Neuron (in vitro differentiated cells): ENCODE measurements around the gene MRTFA.
"Not testable (repeated sequence)": the region's sequence is repeated elsewhere in the genome, so short reads cannot be mapped to it uniquely, and the experiment has no call there.

Experiments
- H2AFZ ChIP-seq: one replicate; pipeline ENCODE4 v1.6.1; 2013; ENCODE audit warnings: low read depth, mild to moderate bottlenecking, inconsistent platforms, low read length, moderate library complexity
- H3K27me3 ChIP-seq: one replicate; pipeline ENCODE4 v1.6.1; 2013; ENCODE audit warnings: low read length; ENCODE audit not compliant: insufficient read depth
- H3K36me3 ChIP-seq: one replicate; pipeline ENCODE4 v1.6.1; 2013; ENCODE audit warnings: low read length; ENCODE audit not compliant: insufficient read depth
- H3K4me1 ChIP-seq: one replicate; pipeline ENCODE4 v1.6.1; 2013; ENCODE audit warnings: low read length; ENCODE audit not compliant: insufficient read depth
- H3K4me3 ChIP-seq: 2 replicates; pipeline ENCODE4 v1.5.1; 2013; ENCODE audit warnings: mild to moderate bottlenecking, low read length, moderate library complexity
- H3K9me3 ChIP-seq: one replicate; pipeline ENCODE4 v1.6.1; 2013; ENCODE audit warnings: low read length

The MRTFA gene

GRCh38 chr22:40541300-40541699 lies 95.2 kb downstream of the MRTFA start:
- peaks cover under 1% of the 10 kb centered on the region for H3K36me3 ChIP-seq
- H3K9me3 ChIP-seq: peaks cover 2% of the 10 kb centered on the region
- H3K27me3 ChIP-seq: no peaks in the 10 kb centered on the region
- H3K4me1 ChIP-seq: no peaks in the 10 kb centered on the region
- no peak overlapping the region for H3K4me3 ChIP-seq
- no peak overlapping the region for H2AFZ ChIP-seq

- Histone ChIP-seq H3K4me1 (no peaks in the 10 kb centered on the region), H3K9me3 (peaks cover 2% of the 10 kb centered on the region), H3K27me3 (no peaks in the 10 kb centered on the region), H2AFZ (no peak overlapping the region), H3K36me3 (no peaks in the 10 kb centered on the region), H3K4me3 (no peak overlapping the region)
Measured at GRCh38 chr22:40540265-40540664, 96.3 kb downstream of the MRTFA start.

GRCh38 chr22:40536149-40536548 lies 100.4 kb downstream of the MRTFA start:
- not testable (repeated sequence) for H3K9me3 ChIP-seq, H3K4me3 ChIP-seq, H3K36me3 ChIP-seq, H3K27me3 ChIP-seq, H2AFZ ChIP-seq, H3K4me1 ChIP-seq

- no peaks in the 10 kb centered on the region for H3K36me3 ChIP-seq
- H2AFZ ChIP-seq: no peak overlapping the region
- H3K27me3 ChIP-seq: no peaks in the 10 kb centered on the region
- peaks cover 2% of the 10 kb centered on the region for H3K9me3 ChIP-seq
- H3K4me3 ChIP-seq: no peak overlapping the region
- peaks cover 6% of the 10 kb centered on the region for H3K4me1 ChIP-seq
Measured at GRCh38 chr22:40535642-40536041, 100.9 kb downstream of the MRTFA start.

GRCh38 chr22:40535189-40535512 lies 101.4 kb downstream of the MRTFA start:
- Histone ChIP-seq H3K4me3 (no peak overlapping the region), H3K27me3 (no peaks in the 10 kb centered on the region), H3K4me1 (peaks cover 6% of the 10 kb centered on the region), H3K36me3 (no peaks in the 10 kb centered on the region), H3K9me3 (peaks cover 2% of the 10 kb centered on the region), H2AFZ (no peak overlapping the region)

- Histone ChIP-seq H2AFZ (no peak overlapping the region), H3K4me3 (no peak overlapping the region)
Measured at GRCh38 chr22:40534379-40535188, 101.9 kb downstream of the MRTFA start.

GRCh38 chr22:40533712-40534378 lies 102.7 kb downstream of the MRTFA start:
- Histone ChIP-seq H3K27me3 (no peaks in the 10 kb centered on the region), H3K9me3 (peaks cover 2% of the 10 kb centered on the region), H3K4me1 (peaks cover 6% of the 10 kb centered on the region), H2AFZ (no peak overlapping the region), H3K36me3 (no peaks in the 10 kb centered on the region), H3K4me3 (no peak overlapping the region)

More at GRCh38 chr22:40534379-40535188, 101.9 kb downstream of the MRTFA start:
- peaks cover 6% of the 10 kb centered on the region for H3K4me1 ChIP-seq
- H3K36me3 ChIP-seq: no peaks in the 10 kb centered on the region
- peaks cover 2% of the 10 kb centered on the region for H3K9me3 ChIP-seq
- H3K27me3 ChIP-seq: no peaks in the 10 kb centered on the region

GRCh38 chr22:40531951-40532900 lies 104.3 kb downstream of the MRTFA start:
- Histone ChIP-seq H3K27me3 (no peaks in the 10 kb centered on the region), H2AFZ (no peak overlapping the region), H3K36me3 (no peaks in the 10 kb centered on the region), H3K4me1 (peaks cover 6% of the 10 kb centered on the region), H3K9me3 (peaks cover 2% of the 10 kb centered on the region), H3K4me3 (no peak overlapping the region)

- H3K4me1 ChIP-seq, H3K36me3 ChIP-seq, H3K4me3 ChIP-seq, H3K9me3 ChIP-seq, H2AFZ ChIP-seq, H3K27me3 ChIP-seq: not testable (repeated sequence)
Measured at GRCh38 chr22:40530391-40530790, 106.1 kb downstream of the MRTFA start.

GRCh38 chr22:40529821-40530220 lies 106.7 kb downstream of the MRTFA start:
- H3K27me3 ChIP-seq: no peaks in the 10 kb centered on the region
- no peak overlapping the region for H3K4me3 ChIP-seq
- no peaks in the 10 kb centered on the region for H3K36me3 ChIP-seq
- no peaks in the 10 kb centered on the region for H3K9me3 ChIP-seq
- H3K4me1 ChIP-seq: peaks cover 6% of the 10 kb centered on the region
- H2AFZ ChIP-seq: no peak overlapping the region

GRCh38 chr22:40526960-40527359 lies 109.6 kb downstream of the MRTFA start:
- H3K4me1 ChIP-seq: no peaks in the 10 kb centered on the region
- peaks cover 2% of the 10 kb centered on the region for H3K9me3 ChIP-seq
- H3K27me3 ChIP-seq: no peaks in the 10 kb centered on the region
- no peaks in the 10 kb centered on the region for H3K36me3 ChIP-seq
- H3K4me3 ChIP-seq: no peak overlapping the region
- H2AFZ ChIP-seq: no peak overlapping the region

- peaks cover 4% of the 10 kb centered on the region for H3K9me3 ChIP-seq
- no peaks in the 10 kb centered on the region for H3K4me1 ChIP-seq
- H2AFZ ChIP-seq: no peak overlapping the region
- no peaks in the 10 kb centered on the region for H3K36me3 ChIP-seq
- no peaks in the 10 kb centered on the region for H3K27me3 ChIP-seq
- no peak overlapping the region for H3K4me3 ChIP-seq
Measured at GRCh38 chr22:40525250-40525884, 111.2 kb downstream of the MRTFA start.
